ENCODE measurements around the gene DECR2. TPM values are rescaled to one million over a fixed set of nuclear protein-coding genes. Genes with fewer than 3 reads are reported as not detected.
"Not testable (repeated sequence)": the region's sequence is repeated elsewhere in the genome, so short reads cannot be mapped to it uniquely, and the experiment has no call there.

The DECR2 gene
- total and polyA plus RNA-seq, 3 experiments from 2014 or later = 3.9 to 7.9 (median 6.8) TPM

DNA sequence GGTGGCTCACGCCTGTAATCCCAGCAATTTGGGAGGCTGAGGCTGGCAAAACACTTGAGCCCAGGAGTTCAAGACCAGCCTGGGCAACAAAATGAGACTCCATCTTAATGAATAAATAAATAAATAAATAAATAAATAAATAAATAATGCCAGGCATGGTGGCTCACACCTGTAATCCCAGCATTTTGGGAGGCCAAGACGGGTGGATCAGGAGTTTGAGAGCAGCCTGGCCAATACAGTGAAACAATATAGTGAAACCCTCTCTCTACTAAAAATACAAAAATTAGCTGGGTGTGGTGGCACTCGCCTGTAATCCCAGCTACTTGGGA is 13.4 kb downstream of the DECR2 start:
- H3K4me1 Mint-ChIP-seq; H3K4me1 ChIP-seq (ENCODE audit: insufficient read depth, low read length); H3K27ac Mint-ChIP-seq; H3K4me3 Mint-ChIP-seq; H3K36me3 Mint-ChIP-seq; H3K36me3 ChIP-seq (ENCODE audit: insufficient read depth, low read length); H3K27ac ChIP-seq (ENCODE audit: low read depth, low read length); H3K4me3 ChIP-seq (ENCODE audit: low read length); H3K9me3 ChIP-seq (ENCODE audit: low read length); POLR2A ChIA-PET; H3K9me3 Mint-ChIP-seq; H3K27me3 Mint-ChIP-seq; CTCF ChIA-PET; H3K27me3 ChIP-seq (ENCODE audit: insufficient read depth, low read length, poor library complexity, severe bottlenecking): not testable (repeated sequence)
- peak in 1 of 5 donors; percentile 23 for DNase-seq

DNA sequence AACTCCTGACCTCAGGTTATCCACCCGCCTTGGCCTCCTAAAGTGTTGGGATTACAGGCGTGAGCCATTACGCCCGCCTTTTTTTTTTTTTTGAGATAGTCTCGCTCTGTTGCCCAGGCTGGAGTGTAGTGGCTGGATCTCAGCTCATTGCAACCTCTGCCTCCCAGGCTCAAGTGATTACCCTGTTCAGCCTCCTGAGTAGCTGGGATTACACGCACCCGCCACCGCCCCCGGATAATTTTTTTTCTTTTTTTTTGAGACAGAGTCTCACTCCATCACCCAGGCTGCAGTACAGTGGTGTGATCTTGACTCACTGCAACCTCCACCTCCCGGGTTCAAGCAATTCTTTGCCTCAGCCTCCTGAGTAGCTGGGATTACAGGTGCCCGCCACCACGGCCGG is 20.5 kb downstream of the DECR2 start:
- H3K27me3 Mint-ChIP-seq; CTCF ChIA-PET; H3K4me3 ChIP-seq (ENCODE audit: low read length); H3K36me3 Mint-ChIP-seq; H3K27ac ChIP-seq (ENCODE audit: low read depth, low read length); H3K9me3 Mint-ChIP-seq; H3K9me3 ChIP-seq (ENCODE audit: low read length); H3K36me3 ChIP-seq (ENCODE audit: insufficient read depth, low read length); H3K4me3 Mint-ChIP-seq; DNase-seq; POLR2A ChIA-PET; H3K27ac Mint-ChIP-seq; H3K27me3 ChIP-seq (ENCODE audit: insufficient read depth, low read length, poor library complexity, severe bottlenecking): not testable (repeated sequence)
- peaks cover 14% of the 10 kb centered on the region for H3K4me1 ChIP-seq (ENCODE audit: insufficient read depth, low read length)
- H3K4me1 Mint-ChIP-seq = peaks cover 10 to 15% (median 14%) of the 10 kb centered on the region in 3 donors

DNA sequence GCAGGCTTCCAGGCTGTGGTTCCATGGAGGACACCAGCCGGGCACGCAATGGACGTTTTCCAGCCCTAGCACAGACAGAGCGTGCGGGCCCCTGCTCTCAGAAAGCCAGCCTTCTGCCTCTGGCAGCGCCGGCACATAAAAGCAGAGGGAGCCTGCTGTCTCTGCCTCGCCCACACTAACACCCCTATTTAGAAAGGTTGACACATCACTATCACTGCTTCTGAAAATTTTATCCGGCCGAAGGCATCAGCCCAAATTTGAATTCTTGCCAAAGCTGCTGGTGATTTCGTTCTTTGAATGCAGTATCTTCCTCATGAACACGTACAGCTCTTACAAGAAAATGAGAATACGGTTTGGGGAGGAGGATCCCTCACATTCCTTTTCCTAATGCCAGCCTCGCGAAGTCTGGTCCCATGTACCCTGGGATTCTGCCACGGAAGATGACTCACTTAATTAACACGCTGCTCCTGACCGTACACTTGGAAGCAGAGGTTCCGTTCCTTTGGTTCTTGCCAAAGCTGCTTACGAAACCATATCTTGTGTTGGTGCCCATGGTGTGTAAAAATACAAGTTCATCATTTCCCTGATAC is 22.4 kb downstream of the DECR2 start:
- ChIA-PET POLR2A (interaction anchor here (2.4 kb wide), 1 partner anchor 23 kb away, joined by 9 read pairs; the partner anchor contains the start of gene DECR2), CTCF (no interaction called here)
- Histone ChIP-seq H3K9me3 (ENCODE audit: low read length) (no peaks in the 10 kb centered on the region), H3K36me3 (ENCODE audit: insufficient read depth, low read length) (no peaks in the 10 kb centered on the region), H3K4me1 (ENCODE audit: insufficient read depth, low read length) (peaks cover 18% of the 10 kb centered on the region), H3K27me3 (ENCODE audit: insufficient read depth, low read length, poor library complexity, severe bottlenecking) (peaks cover 3% of the 10 kb centered on the region), H3K4me3 (ENCODE audit: low read length) (peak overlapping the region; percentile 78), H3K27ac (ENCODE audit: low read depth, low read length) (peak overlapping the region; percentile 85)
- no peak for DNase-seq
- Mint-ChIP-seq H3K9me3 (no peaks in the 10 kb centered on the region), H3K4me1 (peaks cover 26 to 34% (median 31%) of the 10 kb centered on the region in 3 donors), H3K36me3 (peaks cover 0 to 10% (median 3%) of the 10 kb centered on the region in 3 donors), H3K27ac (peak overlapping the region in 7 of 8 donors; percentile 57 to 96 (median 79)), H3K4me3 (peak overlapping the region; percentile 75 to 93 (median 87)), H3K27me3 (peaks cover 0 to 3% of the 10 kb centered on the region in 2 donors)

DNA sequence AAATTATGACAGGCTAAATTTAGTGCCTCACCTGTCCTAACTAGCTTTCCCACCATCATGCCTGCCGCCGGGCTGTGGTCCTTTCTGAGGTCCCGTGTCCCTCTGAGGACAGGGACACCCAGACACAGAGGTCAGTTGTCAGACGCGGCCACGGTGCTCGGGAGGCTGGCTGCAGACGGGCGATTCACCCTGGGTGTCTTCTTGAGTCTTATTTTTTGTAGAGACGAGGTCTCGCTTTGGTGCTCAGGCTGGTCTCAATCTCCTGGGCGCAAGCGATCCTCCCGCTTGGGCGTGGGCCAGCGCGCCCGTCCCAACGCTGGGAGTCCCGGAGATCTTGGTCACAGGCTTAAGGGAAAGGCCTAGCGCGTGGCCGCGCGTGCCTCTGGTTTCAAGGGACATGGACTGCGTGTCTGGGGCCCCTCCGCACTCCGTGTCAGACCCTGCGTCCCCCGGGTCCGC is 23.0 kb downstream of the DECR2 start:
- Mint-ChIP-seq H3K27me3 (peaks cover 0 to 3% of the 10 kb centered on the region in 2 donors), H3K9me3 (no peaks in the 10 kb centered on the region), H3K27ac (peak overlapping the region; percentile 43 to 96 (median 72)), H3K36me3 (peaks cover 0 to 10% (median 3%) of the 10 kb centered on the region in 3 donors), H3K4me3 (peak overlapping the region; percentile 75 to 93 (median 87)), H3K4me1 (peaks cover 26 to 34% (median 33%) of the 10 kb centered on the region in 3 donors)
- ChIA-PET POLR2A (interaction anchor here (1.5 to 2.4 kb wide), 3 partner anchors 24 to 195 kb away, joined by 3 to 9 read pairs (median 6); partner anchors contain the start of genes DECR2 and FAM234A), CTCF (interaction anchor here (0.9 to 1.9 kb wide), 2 partner anchors 33 to 54 kb away, joined by 3 to 7 read pairs; partner anchors contain the start of gene MRPL28)
- Histone ChIP-seq H3K4me3 (ENCODE audit: low read length) (peak overlapping the region; percentile 78), H3K27me3 (ENCODE audit: insufficient read depth, low read length, poor library complexity, severe bottlenecking) (peaks cover 3% of the 10 kb centered on the region), H3K27ac (ENCODE audit: low read depth, low read length) (peak overlapping the region; percentile 85), H3K36me3 (ENCODE audit: insufficient read depth, low read length) (no peaks in the 10 kb centered on the region), H3K9me3 (ENCODE audit: low read length) (no peaks in the 10 kb centered on the region), H3K4me1 (ENCODE audit: insufficient read depth, low read length) (peaks cover 18% of the 10 kb centered on the region)
- DNase-seq = peak in 1 of 5 donors; percentile 2

DNA sequence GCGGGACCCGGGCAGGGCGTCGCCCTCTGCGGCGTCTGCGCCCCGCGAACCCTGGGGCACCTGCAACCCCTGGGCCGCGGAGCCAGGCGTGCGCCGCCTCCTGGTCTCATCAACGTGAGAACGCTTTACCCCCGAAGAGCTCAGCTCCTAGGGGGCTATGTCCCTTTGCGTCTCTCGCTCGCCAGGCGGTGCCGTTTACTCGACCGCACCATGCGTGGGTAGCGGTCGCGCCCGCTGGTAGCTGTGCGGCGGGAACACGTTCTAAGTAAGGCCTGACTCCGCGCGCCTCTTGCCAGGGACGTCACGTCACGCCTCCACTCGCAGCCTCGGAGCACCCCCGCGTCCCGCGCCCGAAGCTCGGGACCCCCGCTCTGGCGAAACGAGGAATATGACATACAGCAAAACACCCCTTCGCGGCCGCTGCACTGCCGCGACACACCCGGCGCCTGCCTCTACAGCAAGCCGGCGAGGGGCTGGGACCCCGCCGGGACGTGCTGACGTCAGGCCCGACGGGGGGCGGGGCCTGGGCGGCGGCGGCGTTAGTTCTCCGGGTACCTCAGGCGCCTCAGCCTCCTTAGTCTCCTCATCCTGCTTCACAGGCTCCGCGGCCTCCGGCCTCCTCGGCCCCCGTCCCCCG is 23.5 kb downstream of the DECR2 start, which contains the start of gene RAB11FIP3:
RAB11FIP3 (plus strand) TSS at position 568 of the 637 bp plus-strand sequence. CDS start 358 bp downstream, outside the sequence.
- ChIA-PET POLR2A (interaction anchor here (1.5 to 2.4 kb wide), 3 partner anchors 24 to 196 kb away, joined by 3 to 9 read pairs (median 6); partner anchors contain the start of genes DECR2 and FAM234A), CTCF (interaction anchor here (0.9 to 1.9 kb wide), 2 partner anchors 34 to 55 kb away, joined by 3 to 7 read pairs; partner anchors contain the start of gene MRPL28)
- Histone ChIP-seq H3K36me3 (ENCODE audit: insufficient read depth, low read length) (no peaks in the 10 kb centered on the region), H3K4me1 (ENCODE audit: insufficient read depth, low read length) (peaks cover 18% of the 10 kb centered on the region), H3K4me3 (ENCODE audit: low read length) (peak within 1 kb of the TSS; percentile 78), H3K9me3 (ENCODE audit: low read length) (no peaks in the 10 kb centered on the region), H3K27me3 (ENCODE audit: insufficient read depth, low read length, poor library complexity, severe bottlenecking) (peaks cover 3% of the 10 kb centered on the region), H3K27ac (ENCODE audit: low read depth, low read length) (peak within 1 kb of the TSS; percentile 85)
- Mint-ChIP-seq H3K4me3 (peak within 1 kb of the TSS; percentile 86 to 96 (median 89)), H3K36me3 (peaks cover 0 to 11% (median 3%) of the 10 kb centered on the region in 3 donors), H3K27ac (peak within 1 kb of the TSS; percentile 87 to 97 (median 96)), H3K4me1 (peaks cover 26 to 38% (median 37%) of the 10 kb centered on the region in 3 donors), H3K27me3 (peaks cover 0 to 3% of the 10 kb centered on the region in 2 donors), H3K9me3 (no peaks in the 10 kb centered on the region)
- DNase-seq = peak; percentile 75 to 90 (median 85)

DNA sequence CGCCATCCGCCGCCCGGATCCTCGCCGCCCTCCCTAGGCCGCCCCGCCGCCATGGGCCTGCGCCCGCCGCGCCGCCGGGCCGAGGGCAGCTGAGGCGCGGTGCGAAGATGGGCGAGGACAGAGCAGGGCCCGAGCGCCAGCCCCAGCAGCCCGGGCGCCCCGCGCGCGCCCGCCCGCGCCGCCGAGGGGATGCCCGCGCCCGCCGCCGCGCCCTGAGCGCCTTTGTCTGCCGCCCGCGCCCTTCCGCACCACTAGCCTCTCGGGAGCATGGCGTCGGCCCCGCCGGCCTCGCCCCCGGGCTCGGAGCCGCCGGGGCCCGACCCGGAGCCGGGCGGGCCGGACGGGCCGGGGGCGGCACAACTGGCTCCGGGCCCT is 24.0 kb downstream of the DECR2 start:
- peak overlapping the region; percentile 85 for H3K27ac ChIP-seq (ENCODE audit: low read depth, low read length)
- H3K9me3 Mint-ChIP-seq = no peaks in the 10 kb centered on the region
- H3K27me3 Mint-ChIP-seq = peaks cover 0 to 3% of the 10 kb centered on the region in 2 donors
- H3K4me3 Mint-ChIP-seq = peak overlapping the region; percentile 86 to 96 (median 89)
- no peak overlapping the region for H3K4me3 ChIP-seq (ENCODE audit: low read length)
- H3K9me3 ChIP-seq (ENCODE audit: low read length) = no peaks in the 10 kb centered on the region
- no peaks in the 10 kb centered on the region for H3K36me3 ChIP-seq (ENCODE audit: insufficient read depth, low read length)
- POLR2A ChIA-PET = interaction anchor here (1.5 to 2.4 kb wide), 3 partner anchors 25 to 196 kb away, joined by 3 to 9 read pairs (median 6); partner anchors contain the start of genes DECR2 and FAM234A
- H3K27me3 ChIP-seq (ENCODE audit: insufficient read depth, low read length, poor library complexity, severe bottlenecking) = peaks cover 3% of the 10 kb centered on the region
- CTCF ChIA-PET = interaction anchor here (0.5 to 1.9 kb wide), 2 partner anchors 34 to 142 kb away, joined by 3 to 7 read pairs; no protein-coding TSS in a partner anchor
- H3K36me3 Mint-ChIP-seq = peaks cover 0 to 11% (median 3%) of the 10 kb centered on the region in 3 donors
- peaks cover 18% of the 10 kb centered on the region for H3K4me1 ChIP-seq (ENCODE audit: insufficient read depth, low read length)
- peak overlapping the region in 5 of 8 donors; percentile 87 to 96 (median 96) for H3K27ac Mint-ChIP-seq
- peak in 3 of 5 donors; percentile 27 to 61 (median 34) for DNase-seq
- H3K4me1 Mint-ChIP-seq = peaks cover 26 to 38% (median 38%) of the 10 kb centered on the region in 3 donors

DNA sequence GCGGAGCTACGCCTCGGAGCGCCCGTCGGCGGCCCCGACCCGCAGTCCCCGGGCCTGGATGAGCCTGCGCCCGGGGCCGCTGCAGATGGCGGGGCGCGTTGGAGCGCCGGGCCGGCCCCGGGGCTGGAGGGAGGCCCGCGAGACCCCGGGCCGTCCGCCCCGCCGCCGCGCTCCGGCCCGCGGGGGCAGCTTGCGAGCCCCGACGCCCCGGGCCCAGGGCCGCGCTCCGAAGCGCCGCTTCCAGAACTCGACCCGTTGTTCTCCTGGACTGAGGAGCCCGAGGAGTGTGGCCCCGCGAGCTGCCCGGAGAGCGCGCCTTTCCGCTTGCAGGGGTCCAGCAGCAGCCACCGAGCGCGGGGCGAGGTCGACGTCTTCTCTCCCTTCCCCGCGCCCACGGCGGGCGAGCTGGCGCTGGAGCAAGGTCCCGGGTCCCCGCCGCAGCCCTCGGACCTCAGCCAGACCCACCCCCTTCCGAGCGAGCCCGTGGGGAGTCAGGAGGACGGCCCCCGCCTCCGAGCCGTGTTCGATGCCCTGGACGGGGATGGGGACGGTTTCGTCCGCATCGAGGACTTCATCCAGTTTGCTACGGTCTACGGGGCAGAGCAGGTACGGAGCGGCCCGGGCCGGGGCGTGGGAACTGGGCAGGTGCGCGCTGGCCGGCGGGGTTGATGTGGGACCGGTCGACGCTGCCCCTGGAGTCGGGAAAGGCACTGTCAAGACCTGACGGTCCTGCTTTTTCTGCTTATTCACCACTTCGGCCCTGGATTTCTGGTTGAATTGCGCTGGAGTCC is 24.6 kb downstream of the DECR2 start:
- CTCF ChIA-PET = interaction anchor here (0.5 to 1.9 kb wide), 2 partner anchors 35 to 143 kb away, joined by 3 to 7 read pairs; no protein-coding TSS in a partner anchor
- no peaks in the 10 kb centered on the region for H3K9me3 ChIP-seq (ENCODE audit: low read length)
- peaks cover 0 to 3% of the 10 kb centered on the region in 2 donors for H3K27me3 Mint-ChIP-seq
- H3K27me3 ChIP-seq (ENCODE audit: insufficient read depth, low read length, poor library complexity, severe bottlenecking) = peaks cover 3% of the 10 kb centered on the region
- DNase-seq = peak in 1 of 5 donors; percentile 1
- POLR2A ChIA-PET = interaction anchor here (0.9 to 2.4 kb wide), 4 partner anchors 25 to 198 kb away, joined by 3 to 9 read pairs (median 5); partner anchors contain the start of genes DECR2 and FAM234A
- peak overlapping the region; percentile 50 for H3K4me3 ChIP-seq (ENCODE audit: low read length)
- no peak overlapping the region for H3K27ac ChIP-seq (ENCODE audit: low read depth, low read length)
- H3K27ac Mint-ChIP-seq = peak overlapping the region in 5 of 8 donors; percentile 11 to 87 (median 78)
- H3K4me1 ChIP-seq (ENCODE audit: insufficient read depth, low read length) = peaks cover 18% of the 10 kb centered on the region
- peaks cover 29 to 43% (median 42%) of the 10 kb centered on the region in 3 donors for H3K4me1 Mint-ChIP-seq
- H3K9me3 Mint-ChIP-seq = no peaks in the 10 kb centered on the region
- no peaks in the 10 kb centered on the region for H3K36me3 ChIP-seq (ENCODE audit: insufficient read depth, low read length)
- peaks cover 0 to 14% (median 3%) of the 10 kb centered on the region in 3 donors for H3K36me3 Mint-ChIP-seq
- peak overlapping the region; percentile 73 to 95 (median 84) for H3K4me3 Mint-ChIP-seq

Measured in CD8-positive, alpha-beta memory T cell (primary cell).